Neural crest cell (in vitro differentiated cells): Measurements from ENCODE around the gene PCNX1. TPM values are rescaled to one million over a fixed set of nuclear protein-coding genes. Genes with fewer than 3 reads are reported as not detected.

Experiments used
- DNase-seq: peaks from one replicate; pipeline ENCODE4 v3.0.0; 2021; ENCODE audit warnings: low read depth, mixed read lengths, low spot score
- H3K27ac Mint-ChIP-seq: one replicate; pipeline ENCODE4 v1.8.0; 2021; ENCODE audit warnings: mild to moderate bottlenecking, mixed read lengths; ENCODE audit not compliant: unreplicated experiment
- H3K27me3 Mint-ChIP-seq: 2 replicates; pipeline ENCODE4 v1.8.0; 2021; ENCODE audit warnings: low read depth, mild to moderate bottlenecking, mixed read lengths
- H3K36me3 Mint-ChIP-seq: 2 replicates; pipeline ENCODE4 v1.8.0; 2021; ENCODE audit warnings: low read depth, mild to moderate bottlenecking, mixed read lengths
- H3K4me1 Mint-ChIP-seq: 2 replicates; pipeline ENCODE4 v1.8.0; 2021; ENCODE audit warnings: mixed read lengths
- H3K4me3 Mint-ChIP-seq: one replicate; pipeline ENCODE4 v1.8.0; 2021; ENCODE audit warnings: mild to moderate bottlenecking, mixed read lengths
- H3K9me3 Mint-ChIP-seq: 2 replicates; pipeline ENCODE4 v1.8.0; 2021; ENCODE audit warnings: mixed read lengths
- total RNA-seq: library from RNA; stranded (reverse); gene quantifications from 2 replicates; pipeline ENCODE4 v1.2.1, GENCODE V29; 2021
- TF ChIP-seq, protein P1 (sequence below): fragments of 200-600 bp; sonication (generic); conservative IDR thresholded peaks from 2 replicates; pipeline ENCODE4 v1.5.0; 2021; ENCODE audit warnings: antibody characterized with exemption, mild to moderate bottlenecking

PCNX1 gene
- total RNA-seq, 1 donor from 2014 or later: 50.3 TPM

DNA sequence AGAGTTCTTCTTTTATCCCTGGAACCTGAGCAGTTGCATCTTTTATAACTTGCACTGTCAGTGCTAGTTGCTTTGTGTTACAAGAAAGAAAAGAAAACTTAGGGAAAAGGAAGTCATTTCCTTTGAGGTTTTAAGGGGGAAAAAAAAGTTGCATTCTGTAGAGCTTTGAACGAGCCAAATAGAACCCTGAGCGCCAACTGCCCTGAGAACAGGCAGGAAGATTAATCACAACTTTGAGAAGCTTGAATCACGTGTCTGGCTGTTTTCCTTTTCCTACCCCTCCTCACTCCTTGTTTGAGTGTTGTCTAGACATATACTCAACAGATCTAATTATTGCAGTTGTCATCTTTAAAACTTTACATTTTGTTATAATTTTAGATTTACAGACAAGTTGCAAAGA, 12.5 kb downstream of the PCNX1 start:
- Mint-ChIP-seq H3K4me3 (no peak overlapping the region), H3K9me3 (peaks cover 9% of the 10 kb centered on the region), H3K36me3 (peaks cover 16% of the 10 kb centered on the region), H3K27ac (no peak overlapping the region), H3K27me3 (no peaks in the 10 kb centered on the region), H3K4me1 (peaks cover 35% of the 10 kb centered on the region)
- no peak for DNase-seq
- TF ChIP-seq, protein P1, sequence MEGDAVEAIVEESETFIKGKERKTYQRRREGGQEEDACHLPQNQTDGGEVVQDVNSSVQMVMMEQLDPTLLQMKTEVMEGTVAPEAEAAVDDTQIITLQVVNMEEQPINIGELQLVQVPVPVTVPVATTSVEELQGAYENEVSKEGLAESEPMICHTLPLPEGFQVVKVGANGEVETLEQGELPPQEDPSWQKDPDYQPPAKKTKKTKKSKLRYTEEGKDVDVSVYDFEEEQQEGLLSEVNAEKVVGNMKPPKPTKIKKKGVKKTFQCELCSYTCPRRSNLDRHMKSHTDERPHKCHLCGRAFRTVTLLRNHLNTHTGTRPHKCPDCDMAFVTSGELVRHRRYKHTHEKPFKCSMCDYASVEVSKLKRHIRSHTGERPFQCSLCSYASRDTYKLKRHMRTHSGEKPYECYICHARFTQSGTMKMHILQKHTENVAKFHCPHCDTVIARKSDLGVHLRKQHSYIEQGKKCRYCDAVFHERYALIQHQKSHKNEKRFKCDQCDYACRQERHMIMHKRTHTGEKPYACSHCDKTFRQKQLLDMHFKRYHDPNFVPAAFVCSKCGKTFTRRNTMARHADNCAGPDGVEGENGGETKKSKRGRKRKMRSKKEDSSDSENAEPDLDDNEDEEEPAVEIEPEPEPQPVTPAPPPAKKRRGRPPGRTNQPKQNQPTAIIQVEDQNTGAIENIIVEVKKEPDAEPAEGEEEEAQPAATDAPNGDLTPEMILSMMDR: no peak

DNA sequence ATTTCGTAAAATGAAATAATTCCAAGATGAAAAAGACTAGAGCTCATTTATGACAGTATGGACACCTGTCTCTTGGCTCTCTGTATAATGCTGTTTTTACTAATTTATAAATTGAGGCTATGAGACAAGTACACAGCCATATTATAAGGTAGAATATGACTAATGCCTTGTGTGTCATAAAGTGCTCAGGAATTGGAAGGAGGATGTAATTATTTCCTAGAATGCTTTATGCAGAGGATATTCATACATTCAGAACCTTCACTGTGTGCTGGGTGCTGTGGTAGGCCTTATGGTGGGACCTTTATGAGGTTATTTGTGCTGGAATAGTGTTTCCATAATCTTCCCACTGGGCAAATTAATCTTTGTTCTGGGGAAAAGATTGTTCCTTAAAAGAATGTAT, 13.3 kb downstream of the PCNX1 start:
- Mint-ChIP-seq H3K4me3 (no peak overlapping the region), H3K27ac (no peak overlapping the region), H3K9me3 (peaks cover 9% of the 10 kb centered on the region), H3K27me3 (no peaks in the 10 kb centered on the region), H3K36me3 (peaks cover 15% of the 10 kb centered on the region), H3K4me1 (peaks cover 35% of the 10 kb centered on the region)
- no peak for DNase-seq
- TF ChIP-seq, protein P1: no peak

DNA sequence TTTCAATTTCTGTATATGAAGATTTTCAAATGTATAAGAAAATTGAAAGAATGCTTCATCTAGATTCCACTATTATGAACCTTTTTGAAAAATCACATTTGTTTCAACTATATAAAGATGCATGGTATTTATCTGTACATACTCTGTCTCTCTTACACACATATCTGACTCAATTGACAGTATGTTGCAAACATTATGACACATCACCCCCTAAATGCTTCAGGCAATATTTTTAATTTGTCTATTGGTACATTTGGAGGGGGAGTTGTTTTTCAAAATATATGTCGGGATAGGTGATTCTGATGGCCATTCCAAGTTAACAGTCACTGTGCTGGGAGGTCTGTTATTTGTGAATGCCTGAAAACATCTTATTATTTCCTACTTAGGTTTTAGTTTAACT, 14.4 kb downstream of the PCNX1 start:
- Mint-ChIP-seq H3K4me3 (no peak overlapping the region), H3K9me3 (peaks cover 3% of the 10 kb centered on the region), H3K4me1 (peaks cover 32% of the 10 kb centered on the region), H3K27me3 (no peaks in the 10 kb centered on the region), H3K27ac (no peak overlapping the region), H3K36me3 (peaks cover 8% of the 10 kb centered on the region)
- TF ChIP-seq, protein P1: no peak
- no peak for DNase-seq

DNA sequence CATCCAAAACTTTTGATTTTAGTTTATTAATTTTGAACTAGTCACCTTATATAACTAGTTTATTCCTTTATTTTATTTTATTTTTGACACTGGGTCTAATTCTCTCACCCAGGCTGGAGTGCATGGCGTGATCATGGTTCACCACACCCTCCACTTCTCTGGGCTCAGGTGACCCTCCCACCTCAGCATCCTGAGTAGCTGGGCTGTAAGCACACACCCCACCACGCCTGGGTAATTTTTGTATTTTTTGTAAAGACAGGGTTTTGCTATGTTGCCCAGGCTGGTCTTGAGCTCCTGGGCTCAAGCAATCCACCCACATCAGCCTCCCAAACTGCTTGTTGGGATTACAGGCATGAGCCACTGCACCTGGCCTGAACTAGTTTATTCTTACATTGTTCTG, 17.3 kb downstream of the PCNX1 start:
- H3K27me3 Mint-ChIP-seq: no peaks in the 10 kb centered on the region
- no peaks in the 10 kb centered on the region for H3K9me3 Mint-ChIP-seq
- no peak overlapping the region for H3K4me3 Mint-ChIP-seq
- no peak for DNase-seq
- no peaks in the 10 kb centered on the region for H3K36me3 Mint-ChIP-seq
- TF ChIP-seq, protein P1: no peak
- H3K27ac Mint-ChIP-seq: no peak overlapping the region
- peaks cover 20% of the 10 kb centered on the region for H3K4me1 Mint-ChIP-seq

DNA sequence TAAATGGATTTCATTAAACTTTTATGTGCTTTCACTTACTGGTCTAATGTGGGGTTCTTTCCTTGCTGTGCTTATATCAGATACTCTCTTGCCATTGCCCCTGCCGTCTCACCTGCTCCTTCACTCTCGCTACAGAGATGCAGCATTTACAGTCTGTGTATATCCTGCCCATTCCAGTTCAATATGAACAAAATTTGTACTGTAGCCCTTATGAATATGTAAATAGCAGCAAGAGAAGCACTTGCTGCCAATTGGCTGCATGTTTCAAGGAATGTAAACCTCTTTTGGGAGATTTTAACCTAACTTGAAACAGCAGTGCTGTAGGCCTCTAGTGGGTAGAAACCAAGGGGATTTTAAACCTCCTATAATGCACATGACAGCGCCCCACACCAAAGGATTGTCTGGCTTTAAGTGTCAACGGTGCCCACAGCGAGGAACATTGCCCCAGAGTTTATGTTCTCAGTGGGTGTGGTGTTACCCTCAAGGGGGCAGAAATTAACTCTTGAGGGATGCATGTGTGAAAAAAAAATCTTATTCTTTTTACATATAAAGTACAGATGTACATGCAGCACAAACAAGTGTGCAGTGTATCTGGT, 19.1 kb downstream of the PCNX1 start:
- no peak for DNase-seq
- TF ChIP-seq, protein P1: no peak
- Mint-ChIP-seq H3K4me3 (no peak overlapping the region), H3K27me3 (no peaks in the 10 kb centered on the region), H3K9me3 (no peaks in the 10 kb centered on the region), H3K27ac (no peak overlapping the region), H3K4me1 (peaks cover 6% of the 10 kb centered on the region), H3K36me3 (no peaks in the 10 kb centered on the region)
